NB4 (cell line): ENCODE results near the gene PKIG.

Experiments used
- DNase-seq: peaks from one replicate; pipeline ENCODE4 v3.0.0; 2010; ENCODE audit warnings: low read depth
- H3K4me3 ChIP-seq: one replicate; pipeline ENCODE4 v1.5.1; 2011; ENCODE audit warnings: mild to moderate bottlenecking, low read depth, low read length, moderate library complexity
- MYC ChIP-seq: IDR thresholded peaks from 2 replicates; pipeline ENCODE4 v1.6.1; 2011; ENCODE audit warnings: low read depth, low read length
- POLR2A ChIP-seq: IDR thresholded peaks from 2 replicates; pipeline ENCODE4 v1.6.1; 2011; ENCODE audit warnings: mild to moderate bottlenecking; ENCODE audit not compliant: insufficient read length; ENCODE audit errors: extremely low read depth
- TF ChIP-seq, protein P1 (sequence below): IDR thresholded peaks from one replicate; pipeline ENCODE4 v1.5.1; 2012; ENCODE audit warnings: low read depth, low read length
- TF ChIP-seq, protein P2 (sequence below): IDR thresholded peaks from 2 replicates; pipeline ENCODE4 v1.6.1; 2011; ENCODE audit warnings: low read depth, low read length

The PKIG gene

GRCh38 chr20:44606725-44607441 lies 24.5 kb downstream of the PKIG start:
- TF ChIP-seq MYC (no peak), POLR2A (no peak)
- TF ChIP-seq, protein P1, sequence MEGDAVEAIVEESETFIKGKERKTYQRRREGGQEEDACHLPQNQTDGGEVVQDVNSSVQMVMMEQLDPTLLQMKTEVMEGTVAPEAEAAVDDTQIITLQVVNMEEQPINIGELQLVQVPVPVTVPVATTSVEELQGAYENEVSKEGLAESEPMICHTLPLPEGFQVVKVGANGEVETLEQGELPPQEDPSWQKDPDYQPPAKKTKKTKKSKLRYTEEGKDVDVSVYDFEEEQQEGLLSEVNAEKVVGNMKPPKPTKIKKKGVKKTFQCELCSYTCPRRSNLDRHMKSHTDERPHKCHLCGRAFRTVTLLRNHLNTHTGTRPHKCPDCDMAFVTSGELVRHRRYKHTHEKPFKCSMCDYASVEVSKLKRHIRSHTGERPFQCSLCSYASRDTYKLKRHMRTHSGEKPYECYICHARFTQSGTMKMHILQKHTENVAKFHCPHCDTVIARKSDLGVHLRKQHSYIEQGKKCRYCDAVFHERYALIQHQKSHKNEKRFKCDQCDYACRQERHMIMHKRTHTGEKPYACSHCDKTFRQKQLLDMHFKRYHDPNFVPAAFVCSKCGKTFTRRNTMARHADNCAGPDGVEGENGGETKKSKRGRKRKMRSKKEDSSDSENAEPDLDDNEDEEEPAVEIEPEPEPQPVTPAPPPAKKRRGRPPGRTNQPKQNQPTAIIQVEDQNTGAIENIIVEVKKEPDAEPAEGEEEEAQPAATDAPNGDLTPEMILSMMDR = no peak
- TF ChIP-seq, protein P2, sequence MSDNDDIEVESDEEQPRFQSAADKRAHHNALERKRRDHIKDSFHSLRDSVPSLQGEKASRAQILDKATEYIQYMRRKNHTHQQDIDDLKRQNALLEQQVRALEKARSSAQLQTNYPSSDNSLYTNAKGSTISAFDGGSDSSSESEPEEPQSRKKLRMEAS = no peak
- no peak for DNase-seq
- H3K4me3 ChIP-seq = no peak overlapping the region

- TF ChIP-seq MYC = no peak
- TF ChIP-seq POLR2A = no peak
- TF ChIP-seq, protein P2 = no peak
- TF ChIP-seq, protein P1 = no peak
- DNase-seq = no peak
- no peak overlapping the region for H3K4me3 ChIP-seq
Observed at GRCh38 chr20:44609006-44609515, 26.7 kb downstream of the PKIG start.

- TF ChIP-seq, protein P2 = peak; percentile 65
- TF ChIP-seq, protein P1 = peak; percentile 98
- no peak for TF ChIP-seq POLR2A
- peak; percentile 82 for DNase-seq
- H3K4me3 ChIP-seq = no peak overlapping the region
Observed at GRCh38 chr20:44609516-44610312, 27.3 kb downstream of the PKIG start.

GRCh38 chr20:44610313-44610962 lies 28.1 kb downstream of the PKIG start:
- DNase-seq = peak; percentile 25
- no peak overlapping the region for H3K4me3 ChIP-seq
- TF ChIP-seq MYC (no peak), POLR2A (no peak)
- TF ChIP-seq, protein P2 = no peak
- TF ChIP-seq, protein P1 = no peak

GRCh38 chr20:44613575-44613974 lies 31.2 kb downstream of the PKIG start:
- H3K4me3 ChIP-seq = no peak overlapping the region
- TF ChIP-seq POLR2A = no peak
- DNase-seq = no peak

- no peak for TF ChIP-seq POLR2A
- TF ChIP-seq, protein P2 = no peak
- TF ChIP-seq, protein P1 = no peak
- H3K4me3 ChIP-seq = no peak overlapping the region
- DNase-seq = no peak
Observed at GRCh38 chr20:44614525-44614924, 32.1 kb downstream of the PKIG start.
